GM19328 (cell line): Measurements from ENCODE around the gene CDH4.

Experiments used
- ATAC-seq: cut with Tn5 transposase; IDR thresholded peaks from one replicate; pipeline ENCODE4 v1.9.1; 2021; ENCODE audit warnings: mild to moderate bottlenecking, moderate library complexity; ENCODE audit not compliant: unreplicated experiment

CDH4 gene

DNA sequence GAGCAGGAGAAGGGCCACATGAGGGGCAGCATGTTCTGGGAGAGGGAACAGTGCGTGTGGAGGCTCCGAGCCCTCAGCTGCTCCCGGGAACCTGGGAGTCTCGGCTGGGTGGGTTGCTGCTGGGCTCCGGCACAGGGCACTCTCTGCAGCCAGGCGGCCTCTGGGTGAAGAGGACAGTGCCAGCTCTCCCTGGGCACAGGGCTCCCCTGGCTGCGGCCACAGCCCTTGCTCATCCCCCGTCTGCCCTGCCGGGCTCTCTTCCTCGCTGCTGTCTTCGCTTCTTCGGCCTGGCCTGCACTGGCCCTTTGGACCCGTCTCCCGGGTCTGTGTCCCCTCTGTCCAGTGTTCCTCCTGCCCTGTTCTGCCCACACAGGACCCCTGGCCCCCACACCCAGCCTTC is 48.2 kb downstream of the CDH4 start:
- ATAC-seq = no peak

DNA sequence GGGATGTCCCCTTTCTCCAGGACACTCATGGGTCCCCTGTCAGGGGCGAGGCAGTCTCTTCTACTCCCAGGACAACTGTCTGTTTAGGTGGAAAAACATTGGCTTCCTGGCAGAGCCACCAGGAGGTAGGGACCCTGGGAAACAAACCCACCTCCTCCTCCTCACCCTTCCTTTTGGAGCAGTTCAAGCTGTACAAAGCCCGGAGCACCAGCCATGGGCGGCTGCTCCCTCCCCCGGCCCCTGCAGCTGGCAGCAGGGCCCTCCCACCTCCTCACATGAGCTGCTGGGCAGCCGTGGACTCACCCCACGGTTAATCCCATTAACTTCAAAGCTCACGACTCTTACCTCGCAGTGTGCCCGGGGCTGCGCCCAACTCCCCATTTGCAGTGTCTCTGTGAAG is 48.6 kb downstream of the CDH4 start:
- ATAC-seq = no peak

DNA sequence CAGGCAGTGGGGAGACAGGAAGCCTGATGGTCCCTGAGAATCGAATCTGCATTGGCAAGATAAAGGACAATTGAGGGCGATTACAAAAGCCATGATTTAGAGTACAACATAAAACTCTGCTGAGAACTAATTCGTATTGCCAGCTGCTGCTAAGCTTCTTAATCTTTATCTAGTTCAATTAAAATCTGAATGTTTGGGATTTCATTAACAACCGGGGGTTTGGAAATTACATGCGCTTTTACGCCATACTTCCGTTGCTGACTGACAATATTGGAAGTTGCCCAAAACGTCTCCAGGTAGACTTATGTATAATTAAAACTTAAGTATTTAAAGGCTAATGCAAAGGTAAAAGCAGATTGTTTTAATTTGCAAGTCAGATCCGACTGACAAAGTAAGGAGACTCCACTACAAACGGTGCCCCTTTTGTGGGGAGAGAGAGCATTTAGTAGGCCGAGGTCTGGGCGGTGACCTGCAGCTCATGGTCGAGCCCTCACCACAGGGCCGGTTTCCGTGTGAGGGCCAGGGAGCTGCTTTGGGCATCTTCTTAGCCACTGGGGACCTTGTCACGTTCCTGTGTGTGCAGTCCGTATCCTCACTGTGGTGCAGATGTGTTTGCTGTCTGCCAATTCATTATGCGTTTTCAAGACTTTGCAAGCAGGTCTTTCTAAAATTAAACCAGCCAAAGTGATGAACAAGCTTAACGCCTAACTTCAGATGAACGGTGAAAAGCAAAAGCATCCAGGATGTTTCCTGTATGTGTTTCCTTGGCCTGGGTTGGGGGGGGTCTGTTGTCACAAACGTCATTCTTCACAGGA is 49.9 kb downstream of the CDH4 start:
- ATAC-seq = no peak

DNA sequence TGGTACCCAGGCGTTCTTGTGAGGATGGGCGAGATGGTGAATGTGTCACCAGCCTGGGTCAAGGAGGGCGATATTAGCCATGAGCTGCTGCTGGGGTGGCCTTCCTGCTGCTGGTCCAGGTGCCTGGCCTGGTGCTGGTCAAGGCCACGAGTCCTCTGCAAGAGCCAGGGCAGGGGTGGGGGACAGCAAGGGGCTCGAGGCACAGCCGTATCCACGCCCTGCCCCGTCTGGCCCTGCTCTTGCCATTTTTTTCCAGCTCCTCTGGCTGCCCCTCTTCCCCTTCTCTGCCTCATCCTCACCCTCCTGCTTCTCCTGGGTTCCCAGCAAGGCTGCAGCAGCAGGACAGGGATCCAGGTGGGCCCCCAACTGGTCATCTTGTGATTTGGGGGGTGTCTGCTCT is 51.2 kb downstream of the CDH4 start:
- no peak for ATAC-seq

DNA sequence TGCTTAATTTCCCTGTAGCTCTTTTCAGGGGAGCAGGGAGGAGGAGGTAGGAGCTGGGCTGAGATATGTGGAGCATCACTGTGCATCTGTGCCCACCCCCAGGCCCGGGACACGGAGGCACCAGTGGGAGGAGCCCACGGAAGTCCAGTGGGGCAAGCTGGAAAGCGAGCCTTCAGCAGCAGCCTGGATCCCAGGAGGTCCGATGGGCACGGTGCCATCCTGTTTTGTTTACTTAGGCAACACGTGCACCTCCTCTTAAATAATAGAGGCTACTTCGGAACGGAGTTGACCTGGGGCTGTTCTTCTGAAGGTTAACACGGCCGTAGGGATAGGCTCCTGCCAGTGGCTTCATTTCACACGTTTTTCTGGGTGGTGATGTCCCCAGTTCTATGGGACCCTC is 51.6 kb downstream of the CDH4 start:
- ATAC-seq = no peak

DNA sequence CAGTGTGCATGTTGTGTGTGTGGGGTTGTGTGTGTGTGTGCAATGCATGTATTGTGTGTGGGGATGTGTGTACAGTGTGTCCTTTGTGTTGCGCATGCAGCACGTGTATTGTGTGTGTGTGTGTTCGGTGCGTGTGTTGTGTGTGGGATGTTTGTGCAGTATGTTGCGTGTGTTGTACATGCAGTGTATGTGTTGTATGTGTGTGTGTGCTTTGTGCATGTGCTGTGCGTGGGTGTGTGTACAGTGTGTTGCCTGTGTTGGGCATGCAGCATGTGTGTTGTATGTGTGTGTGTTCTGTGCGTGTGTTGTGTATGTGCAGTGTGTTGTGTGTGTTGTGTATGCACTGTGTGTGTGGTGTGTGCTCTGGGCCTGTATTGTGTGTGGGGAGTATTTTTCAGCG is 52.7 kb downstream of the CDH4 start:
- ATAC-seq = no peak

DNA sequence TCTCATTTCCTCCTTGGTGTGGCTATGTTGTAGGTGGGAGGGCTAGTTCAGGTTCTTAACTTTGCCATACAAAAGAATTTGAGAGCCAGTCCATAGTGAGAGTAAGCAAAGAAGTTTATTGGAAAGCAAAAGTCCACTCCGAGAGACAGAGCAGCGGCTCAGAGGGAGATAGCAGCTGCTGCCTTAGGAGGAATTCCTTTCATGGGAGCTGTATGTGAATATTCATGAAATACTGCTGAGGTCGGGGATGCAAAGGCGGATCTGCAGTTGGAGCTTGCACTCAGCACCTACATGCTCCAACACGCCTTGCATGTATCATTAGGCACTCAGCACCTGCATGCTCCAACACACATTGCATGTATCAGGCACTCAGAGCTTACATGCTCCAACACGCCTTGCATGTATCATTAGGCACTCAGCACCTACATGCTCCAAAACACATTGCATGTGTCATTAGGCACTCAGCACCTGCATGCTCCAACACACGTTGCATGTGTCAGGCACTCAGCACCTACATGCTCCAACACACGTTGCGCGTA is 54.9 kb downstream of the CDH4 start:
- no peak for ATAC-seq

DNA sequence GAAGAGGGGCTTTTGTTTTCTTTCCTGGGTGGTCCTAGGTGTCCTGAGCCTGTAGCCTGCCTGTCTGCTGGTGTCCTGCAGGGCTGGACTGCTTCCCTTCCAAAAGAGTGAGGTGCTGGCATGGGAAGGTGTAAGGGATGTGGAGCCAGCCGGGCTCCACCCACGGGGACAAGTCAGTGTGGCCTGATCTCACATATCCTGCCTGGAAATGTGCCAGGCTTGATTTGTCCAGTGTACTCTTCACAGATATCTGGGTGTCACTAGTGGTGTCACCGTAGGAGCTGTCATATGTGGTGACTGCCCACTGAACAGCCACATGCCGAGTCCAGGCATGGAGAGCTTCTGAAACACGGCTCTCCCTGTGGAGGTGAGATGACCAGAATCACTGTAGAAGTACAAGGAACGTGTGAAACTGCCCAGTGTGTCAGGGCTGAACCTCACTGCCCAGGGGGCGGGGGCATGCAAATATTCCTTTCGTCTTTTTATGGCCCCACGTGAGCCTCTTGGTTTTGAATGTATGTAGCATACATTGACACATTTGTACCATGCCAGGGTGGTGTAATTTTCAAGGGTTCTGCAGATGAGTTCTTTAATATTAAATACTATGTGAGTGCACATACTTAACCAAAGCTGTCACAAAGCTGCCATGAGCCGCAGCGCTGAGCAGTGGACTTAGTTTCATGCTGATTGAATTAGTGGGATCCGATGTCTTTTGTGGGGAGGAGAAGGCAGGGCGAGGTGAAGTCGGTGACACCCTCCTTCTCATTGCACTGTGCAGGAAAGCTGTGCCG is 55.8 kb downstream of the CDH4 start:
- ATAC-seq = no peak

DNA sequence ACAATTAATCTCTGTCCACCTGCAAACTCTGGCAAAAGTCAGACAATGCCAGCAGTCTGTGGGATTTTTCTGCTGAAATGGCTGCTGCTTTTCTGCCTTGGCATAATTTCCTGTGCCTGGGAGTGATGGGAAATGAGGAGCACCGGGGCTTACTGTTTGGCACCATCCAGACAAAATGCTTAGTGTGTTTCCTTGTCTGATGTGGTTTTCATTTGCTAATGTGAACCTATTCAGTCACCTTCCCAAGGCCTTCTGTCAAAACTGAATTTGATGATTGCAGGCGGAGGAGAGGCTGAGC is 56.4 kb downstream of the CDH4 start:
- no peak for ATAC-seq

DNA sequence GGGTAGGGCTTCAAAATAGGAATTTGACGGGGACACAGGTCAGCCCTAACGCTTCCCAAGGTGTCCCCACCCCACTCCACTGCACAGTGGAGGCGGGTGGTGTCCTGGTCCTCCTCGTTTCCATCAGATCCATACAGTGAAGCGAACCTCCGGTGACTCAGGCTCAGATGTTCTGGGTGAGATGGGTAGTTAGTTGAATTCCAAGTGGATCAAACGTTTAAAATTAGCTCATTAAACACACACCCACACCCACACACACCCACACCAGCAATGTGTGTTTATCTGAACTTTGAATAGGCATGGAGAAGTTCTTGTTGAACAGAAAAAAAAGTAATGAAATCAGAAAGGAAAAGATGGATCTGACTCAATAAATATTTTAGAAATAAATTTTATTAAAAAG is 58.9 kb downstream of the CDH4 start:
- no peak for ATAC-seq

DNA sequence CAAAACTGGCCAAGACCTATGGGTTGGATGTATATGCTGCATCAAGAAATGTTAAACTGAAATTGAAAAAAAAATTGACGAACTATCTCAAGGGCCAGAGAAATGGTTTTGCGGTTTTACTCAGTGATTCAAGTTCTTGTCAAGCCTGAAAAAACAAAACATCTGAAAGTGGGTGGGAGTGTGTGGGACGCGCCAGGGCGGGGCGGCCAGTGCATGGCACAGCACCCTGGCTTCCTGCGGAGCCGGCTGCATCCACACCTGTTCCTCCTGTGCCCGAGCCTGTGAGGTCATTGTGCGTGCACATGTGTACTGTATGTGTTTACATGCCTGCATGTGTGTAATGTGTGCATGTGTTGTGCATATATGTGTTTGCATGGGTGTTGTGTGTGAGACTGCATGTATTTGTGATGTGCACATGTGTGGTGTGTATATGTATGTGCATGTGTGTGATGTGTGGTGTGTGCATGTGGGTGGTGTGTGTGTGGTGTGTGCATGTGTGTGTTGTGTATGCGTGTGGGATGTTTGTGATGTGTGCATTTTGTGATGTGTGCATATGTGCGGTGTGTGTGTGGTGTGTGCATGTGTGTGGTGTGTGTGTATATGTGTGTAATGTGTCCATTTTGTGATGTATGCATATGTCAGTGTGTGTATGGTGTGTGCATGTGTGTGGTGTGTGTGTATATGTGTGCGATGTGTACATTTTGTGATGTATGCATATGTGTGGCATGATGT is 59.8 kb downstream of the CDH4 start:
- no peak for ATAC-seq

DNA sequence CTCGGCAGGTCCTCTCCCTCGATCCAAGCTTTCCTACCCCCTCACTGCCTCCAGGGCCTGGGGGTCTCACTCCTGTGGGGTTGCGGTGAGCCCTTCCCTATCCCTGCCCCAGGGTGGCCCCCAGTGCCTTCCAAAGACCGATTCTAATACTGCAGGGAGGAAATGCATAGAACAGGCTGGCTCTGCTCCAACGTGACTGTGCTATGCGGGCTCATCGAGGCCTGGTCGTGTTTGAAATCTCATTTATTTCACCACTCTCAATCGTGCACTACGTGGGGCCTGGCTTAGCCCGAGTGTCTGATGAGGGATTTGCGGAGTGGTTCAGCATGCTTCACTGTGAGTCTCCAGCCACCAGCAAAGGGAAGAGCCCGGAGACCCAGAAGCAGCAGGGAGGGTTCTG is 60.9 kb downstream of the CDH4 start:
- ATAC-seq = no peak

DNA sequence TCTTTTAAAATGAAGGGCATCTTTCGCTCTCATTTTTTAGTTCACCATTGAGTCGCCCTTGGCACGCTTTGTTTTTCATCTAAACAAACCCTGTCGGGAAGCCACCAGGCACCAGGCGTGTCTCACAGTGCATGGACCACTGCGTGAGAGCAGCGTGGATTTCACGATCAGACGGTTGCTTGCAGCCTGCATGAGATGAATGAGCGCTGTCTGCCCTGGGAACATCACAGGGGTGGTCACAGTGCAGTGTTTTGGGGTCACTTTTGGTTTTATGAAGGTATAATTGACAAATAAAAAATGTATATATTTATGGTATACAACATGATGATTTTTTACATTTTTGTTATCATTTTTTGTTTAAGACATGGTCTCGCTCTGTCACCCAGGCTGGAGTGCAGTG is 61.3 kb downstream of the CDH4 start:
- ATAC-seq = no peak

DNA sequence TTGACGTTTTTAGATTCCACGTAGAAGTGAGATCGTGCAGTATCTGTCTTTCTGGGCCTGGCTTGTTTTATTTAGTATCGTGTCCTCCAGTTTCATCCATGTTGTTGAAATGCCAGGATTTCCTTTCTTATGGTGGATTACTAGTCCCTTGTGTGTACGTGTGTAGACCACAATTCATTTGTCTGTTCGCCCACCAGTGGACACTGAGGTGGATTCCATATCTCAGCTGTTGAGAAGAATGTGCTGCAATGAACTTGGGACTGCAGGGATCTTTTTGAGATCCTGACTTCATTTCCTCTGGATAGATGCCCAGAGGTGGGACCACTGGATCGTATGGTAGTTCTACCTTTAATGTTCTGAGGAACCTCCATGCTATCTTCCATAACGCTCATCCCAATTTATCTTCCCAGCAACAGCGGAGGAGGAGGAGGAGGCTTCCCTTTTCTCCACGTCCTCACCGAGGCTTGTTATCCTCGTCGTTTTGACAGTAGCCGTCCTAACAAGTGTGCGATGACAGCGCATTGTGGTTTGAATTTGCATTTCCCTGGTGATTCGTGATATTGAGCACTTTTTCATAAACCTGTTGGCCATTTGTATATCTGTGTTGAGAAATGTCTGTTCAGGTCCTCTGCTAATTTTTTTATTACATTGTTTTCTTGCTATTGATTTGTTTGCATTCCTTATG is 62.4 kb downstream of the CDH4 start:
- no peak for ATAC-seq

DNA sequence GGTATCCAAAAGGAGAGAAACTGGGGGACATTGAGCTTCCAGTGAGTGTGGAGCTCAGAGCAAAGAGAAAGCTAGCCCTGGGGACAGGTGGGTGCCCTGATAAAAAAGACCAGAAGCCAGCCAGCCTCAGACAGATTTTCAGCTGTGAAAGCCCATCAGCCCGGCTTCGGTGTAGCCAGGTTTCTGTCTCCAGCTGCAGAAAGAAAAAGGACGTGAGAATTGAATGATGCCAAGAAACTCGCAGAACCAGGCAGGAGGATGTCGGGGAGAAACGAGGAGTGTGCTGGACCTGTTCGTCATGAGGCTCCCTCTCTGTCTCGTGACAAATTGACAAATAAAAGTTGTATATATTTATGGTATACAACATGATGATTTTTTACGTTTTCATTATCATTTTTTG is 63.3 kb downstream of the CDH4 start:
- ATAC-seq = no peak

DNA sequence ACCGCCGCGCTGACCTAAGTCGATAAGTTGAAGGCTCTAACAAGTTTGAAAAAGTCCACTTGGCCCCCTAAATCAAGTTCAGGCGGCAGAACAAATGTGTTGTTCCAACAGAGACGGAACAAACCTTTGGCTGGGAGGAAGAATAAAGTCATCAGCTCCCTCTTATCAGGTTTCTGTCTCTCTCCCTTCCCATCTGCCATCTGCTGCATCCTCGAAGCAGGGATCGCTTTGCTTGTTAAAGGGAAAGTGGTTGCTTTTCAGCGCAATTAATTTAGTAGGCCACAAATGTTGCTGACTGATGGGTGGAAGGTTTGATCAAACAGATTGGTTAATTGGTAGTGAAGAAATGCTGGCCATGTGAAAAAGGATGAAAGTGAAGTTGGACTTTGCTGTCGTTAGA is 64.3 kb downstream of the CDH4 start:
- ATAC-seq = no peak

DNA sequence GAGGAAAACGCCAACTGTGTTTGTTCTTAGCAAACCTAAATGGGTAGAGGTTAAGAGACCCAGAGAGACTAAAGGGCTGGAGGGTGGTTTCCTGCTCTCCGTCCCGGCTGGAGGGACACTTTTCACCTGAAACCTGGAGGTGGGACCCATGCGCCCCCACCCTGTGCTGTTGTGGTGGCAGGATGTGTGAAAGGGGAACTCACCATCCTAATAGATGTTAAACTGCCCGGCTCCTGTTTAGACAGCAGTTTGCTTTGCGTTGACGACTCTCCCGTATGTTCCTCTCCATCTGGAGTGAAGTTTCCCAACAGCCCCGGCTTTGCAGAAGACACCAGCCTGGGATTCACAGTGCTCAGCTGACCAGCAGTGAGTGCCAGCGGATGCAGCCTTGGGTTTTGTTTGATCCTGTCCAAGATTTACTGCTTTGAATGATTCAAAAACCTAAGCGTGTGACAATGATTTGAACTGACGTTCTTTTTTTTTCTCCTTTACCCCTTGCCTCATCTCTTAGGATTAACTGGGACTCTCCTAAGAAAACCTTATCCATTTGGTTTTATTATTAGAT is 66.0 kb downstream of the CDH4 start:
- no peak for ATAC-seq

DNA sequence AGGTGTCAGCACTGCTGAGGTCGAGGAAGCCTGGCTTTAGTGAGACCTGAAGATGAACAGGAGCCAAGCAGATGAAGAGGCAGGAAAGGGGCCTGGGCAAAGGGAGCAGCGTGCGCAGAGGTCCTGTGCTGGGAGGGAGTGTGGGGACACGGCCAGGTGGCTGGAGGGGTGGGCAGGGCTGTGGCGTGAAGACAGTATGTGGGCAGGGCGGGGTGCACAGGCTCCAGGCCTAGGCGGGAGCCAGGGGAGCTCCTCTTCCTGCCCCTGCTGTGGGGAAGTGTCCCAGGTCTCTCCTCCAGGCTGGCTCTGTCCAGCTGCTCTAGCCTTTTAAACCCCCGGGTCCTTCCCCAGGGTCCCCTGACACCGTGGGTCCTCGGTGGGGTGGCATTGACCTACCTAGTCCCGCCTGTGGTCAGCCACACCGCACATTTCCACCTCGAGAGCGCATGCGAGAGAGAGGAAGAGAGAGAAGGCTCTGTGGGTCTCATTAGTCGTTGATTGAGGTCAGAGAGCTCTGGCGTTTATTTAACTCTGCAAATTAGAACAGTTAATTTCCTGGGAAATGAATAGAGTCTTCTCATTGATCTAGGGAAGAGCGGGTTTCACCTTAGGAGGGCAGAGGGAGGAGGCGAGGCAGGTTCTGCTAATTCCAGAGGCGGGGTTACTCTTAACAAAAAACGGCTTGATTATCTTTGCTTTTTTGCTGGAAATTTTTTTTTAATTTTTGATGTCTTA is 68.8 kb downstream of the CDH4 start:
- ATAC-seq = no peak

DNA sequence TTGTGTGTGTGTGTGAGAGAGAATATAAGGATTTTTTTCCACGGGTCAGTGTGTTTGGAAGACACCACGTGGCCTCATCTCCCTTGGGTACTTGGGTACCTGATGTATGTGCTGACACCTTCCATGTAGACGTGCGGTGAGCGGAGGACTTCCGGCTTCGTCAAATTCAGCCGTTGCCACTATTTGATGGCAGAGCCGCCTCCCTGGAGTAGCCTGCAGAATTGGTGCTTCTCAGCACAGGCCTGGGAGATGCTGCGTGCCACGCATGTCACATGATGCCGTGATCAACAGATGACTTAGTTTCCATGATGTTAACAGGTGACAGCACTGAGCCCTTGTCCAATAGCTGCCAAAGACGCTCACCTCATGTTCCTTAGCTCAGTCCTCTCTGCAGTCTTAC is 69.4 kb downstream of the CDH4 start:
- ATAC-seq = no peak
